Measurements from ENCODE around the gene IGFBPL1. TPM values are rescaled to one million over a fixed set of nuclear protein-coding genes. Genes with fewer than 3 reads are reported as not detected.
"Not testable (repeated sequence)": the region's sequence is repeated elsewhere in the genome, so short reads cannot be mapped to it uniquely, and the experiment has no call there.

IGFBPL1 gene
- polyA plus RNA-seq, 10 donors, result 0.55 to 1.8 (median 0.92) TPM

GRCh38 chr9:38380230-38380871, 43.9 kb downstream of the IGFBPL1 start:
- DNase-seq, result no peak

- not testable (repeated sequence) for DNase-seq
Observed at GRCh38 chr9:38377336-38378083, 46.7 kb downstream of the IGFBPL1 start.

GRCh38 chr9:38376021-38376670, 48.1 kb downstream of the IGFBPL1 start:
- no peak for DNase-seq

- DNase-seq, result no peak
Observed at GRCh38 chr9:38375572-38375963, 48.7 kb downstream of the IGFBPL1 start.

- no peak for DNase-seq
Observed at GRCh38 chr9:38374847-38375571, 49.2 kb downstream of the IGFBPL1 start.

- DNase-seq, result no peak
Observed at GRCh38 chr9:38373679-38374078, 50.6 kb downstream of the IGFBPL1 start.

- DNase-seq, result no peak
Observed at GRCh38 chr9:38372762-38373619, 51.3 kb downstream of the IGFBPL1 start.

GRCh38 chr9:38371495-38371894, 52.8 kb downstream of the IGFBPL1 start:
- DNase-seq, result no peak

GRCh38 chr9:38370176-38370575, 54.1 kb downstream of the IGFBPL1 start:
- DNase-seq, result no peak

- DNase-seq, result no peak
Observed at GRCh38 chr9:38368731-38369130, 55.5 kb downstream of the IGFBPL1 start.

- no peak for DNase-seq
Observed at GRCh38 chr9:38367898-38368297, 56.4 kb downstream of the IGFBPL1 start.

GRCh38 chr9:38363589-38363925, 60.7 kb downstream of the IGFBPL1 start:
- DNase-seq, result no peak

GRCh38 chr9:38362852-38363588, 61.2 kb downstream of the IGFBPL1 start:
- peak; percentile 80 to 90 (median 81) for DNase-seq

GRCh38 chr9:38361473-38361850, 62.8 kb downstream of the IGFBPL1 start:
- peak in 1 of 3 donors; percentile 49 for DNase-seq

- no peak for DNase-seq
Observed at GRCh38 chr9:38360839-38361472, 63.3 kb downstream of the IGFBPL1 start.

GRCh38 chr9:38359689-38360385, 64.4 kb downstream of the IGFBPL1 start:
- DNase-seq, result no peak

GRCh38 chr9:38359297-38359653, 65.0 kb downstream of the IGFBPL1 start:
- DNase-seq, result no peak

- DNase-seq, result no peak
Observed at GRCh38 chr9:38358390-38359296, 65.6 kb downstream of the IGFBPL1 start.
